GM21529 (cell line): ENCODE data around the gene SCGB1C1.

Source experiments
- ATAC-seq: cut with Tn5 transposase; IDR thresholded peaks from one replicate; pipeline ENCODE4 v1.9.1; 2021; ENCODE audit not compliant: unreplicated experiment

SCGB1C1 gene

GRCh38 chr11:204587-205109, 11.8 kb downstream of the SCGB1C1 start:
- ATAC-seq = no peak

- ATAC-seq = no peak
These were observed 12.5 kb downstream of the SCGB1C1 start for GRCh38 chr11:205221-206001.

GRCh38 chr11:206002-206384, 13.1 kb downstream of the SCGB1C1 start:
- no peak for ATAC-seq

- ATAC-seq = peak; percentile 8
These were observed 13.8 kb downstream of the SCGB1C1 start for GRCh38 chr11:206526-207207.

- peak; percentile 68 for ATAC-seq
These were observed 14.5 kb downstream of the SCGB1C1 start, which contains the start of the genes BET1L and RIC8A for GRCh38 chr11:207208-207862. Gene BET1L, minus strand, starts transcription at chr11:207399. Its CDS starts 78 bp downstream, at chr11:207321. Gene RIC8A, plus strand, starts transcription at chr11:207708. Its CDS starts 1,147 bp downstream, at chr11:208855.

GRCh38 chr11:207863-208180, 14.9 kb downstream of the SCGB1C1 start:
- no peak for ATAC-seq

- peak; percentile 50 for ATAC-seq
These were observed 15.5 kb downstream of the SCGB1C1 start for GRCh38 chr11:208181-208916.

GRCh38 chr11:208917-209260, 16.0 kb downstream of the SCGB1C1 start:
- peak; percentile 2 for ATAC-seq

- ATAC-seq = no peak
These were observed 16.6 kb downstream of the SCGB1C1 start for GRCh38 chr11:209275-210121.

- no peak for ATAC-seq
These were observed 17.4 kb downstream of the SCGB1C1 start for GRCh38 chr11:210122-210802.

GRCh38 chr11:210803-211180, 17.9 kb downstream of the SCGB1C1 start:
- no peak for ATAC-seq

- no peak for ATAC-seq
These were observed 18.4 kb downstream of the SCGB1C1 start for GRCh38 chr11:211295-211694.

GRCh38 chr11:211741-212140, 18.9 kb downstream of the SCGB1C1 start:
- no peak for ATAC-seq

GRCh38 chr11:212150-213100, 19.5 kb downstream of the SCGB1C1 start:
- ATAC-seq = no peak

- no peak for ATAC-seq
These were observed 20.2 kb downstream of the SCGB1C1 start for GRCh38 chr11:213111-213510.

- no peak for ATAC-seq
These were observed 21.2 kb downstream of the SCGB1C1 start for GRCh38 chr11:214083-214482.

GRCh38 chr11:215581-216037, 22.7 kb downstream of the SCGB1C1 start:
- no peak for ATAC-seq
